ENCODE measurements around the gene ULBP3.
A peak's percentile ranks its signal among the peaks of the same experiment; 100 is the strongest.

The ULBP3 gene

DNA sequence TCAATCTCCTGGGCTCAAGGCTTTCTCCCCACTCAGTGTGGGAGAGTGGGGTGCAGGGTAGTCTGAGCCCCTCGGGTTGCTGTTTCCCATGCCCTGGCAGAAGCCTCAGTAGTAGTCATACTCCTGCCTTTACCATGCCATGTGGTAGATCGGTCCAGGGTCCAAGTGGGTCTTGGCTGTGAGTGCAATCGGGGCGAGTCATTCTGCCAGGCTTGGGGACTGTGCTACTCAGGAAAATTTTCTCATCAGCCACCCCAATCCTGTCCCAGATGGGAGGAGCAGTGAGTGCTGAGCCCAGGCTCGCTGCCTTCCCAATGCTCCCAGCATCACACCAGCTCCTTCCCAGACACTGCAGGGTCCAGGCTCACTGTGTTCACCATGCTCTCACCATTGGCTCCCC, 32.8 kb downstream of the ULBP3 start:
- Histone ChIP-seq H3K27me3 (ENCODE audit: insufficient read depth, low read length) (peaks cover 94% of the 10 kb centered on the region), H3K4me1 (ENCODE audit: insufficient read depth, low read length) (no peaks in the 10 kb centered on the region), H3K9me3 (ENCODE audit: insufficient read depth, low read depth, low read length) (no peaks in the 10 kb centered on the region), H3K4me3 (ENCODE audit: low read length) (no peak overlapping the region), H3K36me3 (ENCODE audit: insufficient read depth, low read depth, low read length) (no peaks in the 10 kb centered on the region), H3K27ac (ENCODE audit: low read length) (no peak overlapping the region), H3K9ac (ENCODE audit: low read depth, low read length) (no peak overlapping the region)

DNA sequence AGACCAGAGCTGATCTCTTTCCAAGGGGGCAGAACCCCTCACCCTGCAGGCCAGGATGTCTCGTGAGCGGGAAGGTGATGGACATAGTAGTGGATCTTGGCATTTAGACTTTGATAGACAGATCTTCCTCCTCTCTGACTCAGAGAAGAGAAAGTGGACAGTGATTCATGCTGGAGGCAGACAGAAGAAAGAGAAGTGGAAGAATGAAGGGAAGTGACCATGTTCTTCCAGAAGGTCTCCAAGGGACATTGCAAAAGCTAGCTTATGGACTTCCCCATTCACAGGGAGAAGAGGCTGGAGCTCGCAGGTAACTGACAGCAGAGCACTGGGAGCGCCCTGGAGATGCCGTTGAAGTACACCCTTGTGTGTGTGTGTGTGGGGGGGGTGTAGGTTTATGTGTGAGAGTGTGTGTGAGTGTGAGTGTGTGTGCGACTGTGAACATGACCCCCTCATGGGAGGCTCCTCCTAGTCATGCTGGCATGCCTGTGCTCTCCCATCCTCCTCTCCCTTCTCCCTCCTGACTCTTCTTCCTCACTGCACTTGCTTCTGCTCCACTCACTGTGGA, 35.6 kb downstream of the ULBP3 start:
- Histone ChIP-seq H3K4me1 (ENCODE audit: insufficient read depth, low read length) (no peaks in the 10 kb centered on the region), H3K9me3 (ENCODE audit: insufficient read depth, low read depth, low read length) (no peaks in the 10 kb centered on the region), H3K4me3 (ENCODE audit: low read length) (no peak overlapping the region), H3K27me3 (ENCODE audit: insufficient read depth, low read length) (peaks cover 80% of the 10 kb centered on the region), H3K36me3 (ENCODE audit: insufficient read depth, low read depth, low read length) (no peaks in the 10 kb centered on the region), H3K9ac (ENCODE audit: low read depth, low read length) (no peak overlapping the region), H3K27ac (ENCODE audit: low read length) (no peak overlapping the region)

DNA sequence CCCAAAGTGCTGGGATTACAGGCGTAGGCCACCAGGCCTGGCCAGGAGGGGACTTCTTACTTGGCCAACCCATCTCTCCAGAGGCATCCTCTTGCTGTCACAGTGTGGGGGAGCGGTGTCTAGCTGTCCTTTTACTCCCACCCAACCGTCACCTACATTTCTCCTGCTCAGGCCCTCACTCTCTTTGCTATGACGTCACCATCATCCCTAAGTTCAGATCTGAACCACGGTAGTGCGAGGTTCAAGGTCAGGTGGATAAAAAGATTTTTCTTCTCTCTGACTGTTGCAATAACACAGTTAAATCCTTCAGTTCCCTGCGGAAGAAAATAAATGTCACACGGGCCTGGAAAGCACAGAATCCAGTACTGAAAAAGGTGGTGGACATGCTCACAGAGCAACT, 36.3 kb downstream of the ULBP3 start:
- H3K36me3 ChIP-seq (ENCODE audit: insufficient read depth, low read depth, low read length) = no peaks in the 10 kb centered on the region
- no peak overlapping the region for H3K4me3 ChIP-seq (ENCODE audit: low read length)
- no peak overlapping the region for H3K27ac ChIP-seq (ENCODE audit: low read length)
- H3K9ac ChIP-seq (ENCODE audit: low read depth, low read length) = no peak overlapping the region
- H3K4me1 ChIP-seq (ENCODE audit: insufficient read depth, low read length) = no peaks in the 10 kb centered on the region
- peaks cover 79% of the 10 kb centered on the region for H3K27me3 ChIP-seq (ENCODE audit: insufficient read depth, low read length)
- no peaks in the 10 kb centered on the region for H3K9me3 ChIP-seq (ENCODE audit: insufficient read depth, low read depth, low read length)

DNA sequence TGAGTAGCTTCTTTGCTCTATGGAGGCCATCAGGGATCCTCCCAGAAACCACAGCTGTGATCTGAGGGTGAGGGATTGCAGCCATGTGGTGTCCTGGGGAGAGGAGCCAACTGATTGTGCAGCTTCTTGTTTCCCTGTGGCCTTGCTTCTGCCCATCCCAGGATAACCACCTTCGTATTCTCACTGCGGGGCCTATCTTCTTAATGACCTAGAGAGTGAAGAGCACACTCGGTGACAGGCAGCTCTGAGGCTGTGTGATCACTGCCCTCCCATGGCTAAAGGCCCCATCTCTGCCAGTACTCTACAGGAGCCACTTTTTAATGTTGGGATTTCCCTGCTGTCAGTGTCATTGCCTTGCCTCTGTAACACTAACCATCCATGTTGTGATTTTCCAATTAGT, 38.3 kb downstream of the ULBP3 start:
- Histone ChIP-seq H3K9ac (ENCODE audit: low read depth, low read length) (no peak overlapping the region), H3K9me3 (ENCODE audit: insufficient read depth, low read depth, low read length) (no peaks in the 10 kb centered on the region), H3K36me3 (ENCODE audit: insufficient read depth, low read depth, low read length) (no peaks in the 10 kb centered on the region), H3K27ac (ENCODE audit: low read length) (no peak overlapping the region), H3K4me3 (ENCODE audit: low read length) (no peak overlapping the region), H3K27me3 (ENCODE audit: insufficient read depth, low read length) (peaks cover 77% of the 10 kb centered on the region), H3K4me1 (ENCODE audit: insufficient read depth, low read length) (no peaks in the 10 kb centered on the region)

DNA sequence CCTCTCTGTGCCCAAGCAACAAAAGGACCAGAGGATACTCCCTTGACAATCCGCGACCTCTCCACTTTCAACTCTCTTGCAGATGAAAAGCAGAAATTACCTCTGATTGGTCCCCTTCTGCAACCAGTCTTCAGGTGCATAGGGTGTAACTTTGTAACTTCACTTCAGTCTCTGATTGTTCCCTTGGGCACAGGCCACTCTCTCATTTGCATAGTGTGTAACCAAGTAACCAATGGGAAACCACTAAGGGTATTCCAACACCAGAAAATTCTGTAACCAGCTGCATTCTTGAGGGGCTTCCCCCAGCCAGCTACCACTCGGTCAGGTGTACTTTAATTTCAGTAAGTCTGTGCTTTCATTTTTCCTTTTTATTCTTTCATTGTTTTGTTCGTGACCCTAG, 39.2 kb downstream of the ULBP3 start:
- Histone ChIP-seq H3K9ac (ENCODE audit: low read depth, low read length) (no peak overlapping the region), H3K36me3 (ENCODE audit: insufficient read depth, low read depth, low read length) (no peaks in the 10 kb centered on the region), H3K27ac (ENCODE audit: low read length) (no peak overlapping the region), H3K4me1 (ENCODE audit: insufficient read depth, low read length) (no peaks in the 10 kb centered on the region), H3K9me3 (ENCODE audit: insufficient read depth, low read depth, low read length) (no peaks in the 10 kb centered on the region), H3K4me3 (ENCODE audit: low read length) (no peak overlapping the region), H3K27me3 (ENCODE audit: insufficient read depth, low read length) (peaks cover 77% of the 10 kb centered on the region)

DNA sequence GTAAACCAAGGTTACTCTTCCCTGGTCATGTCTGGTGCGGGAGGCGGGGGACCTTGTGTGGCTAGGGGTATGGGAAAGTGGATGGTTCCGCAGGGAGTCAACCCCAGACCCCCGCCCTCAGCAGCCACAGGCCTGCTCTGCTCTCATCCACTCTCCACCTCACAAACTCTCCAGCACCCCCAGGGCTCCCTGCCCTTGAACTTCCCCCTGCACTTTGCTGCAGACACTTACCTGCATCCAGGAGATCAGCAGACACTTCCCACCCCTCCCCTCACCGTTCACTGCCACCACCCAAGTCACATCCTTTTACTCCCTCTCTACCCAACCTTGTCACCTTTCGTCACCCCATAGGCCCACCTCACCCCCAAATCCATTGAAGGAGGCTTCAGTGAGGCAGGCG, 39.6 kb downstream of the ULBP3 start:
- Histone ChIP-seq H3K36me3 (ENCODE audit: insufficient read depth, low read depth, low read length) (no peaks in the 10 kb centered on the region), H3K9ac (ENCODE audit: low read depth, low read length) (no peak overlapping the region), H3K4me3 (ENCODE audit: low read length) (no peak overlapping the region), H3K27ac (ENCODE audit: low read length) (no peak overlapping the region), H3K9me3 (ENCODE audit: insufficient read depth, low read depth, low read length) (no peaks in the 10 kb centered on the region), H3K27me3 (ENCODE audit: insufficient read depth, low read length) (peaks cover 75% of the 10 kb centered on the region), H3K4me1 (ENCODE audit: insufficient read depth, low read length) (no peaks in the 10 kb centered on the region)

DNA sequence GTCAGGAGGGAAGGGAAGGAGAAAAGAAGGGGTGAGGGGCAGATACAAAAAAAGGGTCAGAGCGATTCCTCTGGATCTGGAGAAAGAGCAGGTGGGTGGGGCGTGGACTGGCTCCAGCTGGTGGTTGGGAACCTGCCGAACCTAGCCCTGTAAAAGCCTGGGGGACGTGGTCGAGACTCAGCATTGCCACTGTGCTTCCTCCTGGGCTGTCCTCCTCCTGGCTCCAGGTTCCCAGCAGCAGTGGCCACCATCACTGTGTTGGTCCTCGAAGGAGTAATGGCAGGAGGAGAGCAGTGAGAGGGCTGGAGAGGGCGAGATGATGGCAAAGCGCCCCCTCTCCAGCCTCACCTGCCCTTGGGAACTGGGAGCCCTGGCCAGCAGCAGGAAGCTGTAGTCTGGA, 40.1 kb downstream of the ULBP3 start:
- Histone ChIP-seq H3K4me3 (ENCODE audit: low read length) (no peak overlapping the region), H3K27ac (ENCODE audit: low read length) (no peak overlapping the region), H3K36me3 (ENCODE audit: insufficient read depth, low read depth, low read length) (no peaks in the 10 kb centered on the region), H3K4me1 (ENCODE audit: insufficient read depth, low read length) (no peaks in the 10 kb centered on the region), H3K9me3 (ENCODE audit: insufficient read depth, low read depth, low read length) (no peaks in the 10 kb centered on the region), H3K9ac (ENCODE audit: low read depth, low read length) (no peak overlapping the region), H3K27me3 (ENCODE audit: insufficient read depth, low read length) (peaks cover 71% of the 10 kb centered on the region)

DNA sequence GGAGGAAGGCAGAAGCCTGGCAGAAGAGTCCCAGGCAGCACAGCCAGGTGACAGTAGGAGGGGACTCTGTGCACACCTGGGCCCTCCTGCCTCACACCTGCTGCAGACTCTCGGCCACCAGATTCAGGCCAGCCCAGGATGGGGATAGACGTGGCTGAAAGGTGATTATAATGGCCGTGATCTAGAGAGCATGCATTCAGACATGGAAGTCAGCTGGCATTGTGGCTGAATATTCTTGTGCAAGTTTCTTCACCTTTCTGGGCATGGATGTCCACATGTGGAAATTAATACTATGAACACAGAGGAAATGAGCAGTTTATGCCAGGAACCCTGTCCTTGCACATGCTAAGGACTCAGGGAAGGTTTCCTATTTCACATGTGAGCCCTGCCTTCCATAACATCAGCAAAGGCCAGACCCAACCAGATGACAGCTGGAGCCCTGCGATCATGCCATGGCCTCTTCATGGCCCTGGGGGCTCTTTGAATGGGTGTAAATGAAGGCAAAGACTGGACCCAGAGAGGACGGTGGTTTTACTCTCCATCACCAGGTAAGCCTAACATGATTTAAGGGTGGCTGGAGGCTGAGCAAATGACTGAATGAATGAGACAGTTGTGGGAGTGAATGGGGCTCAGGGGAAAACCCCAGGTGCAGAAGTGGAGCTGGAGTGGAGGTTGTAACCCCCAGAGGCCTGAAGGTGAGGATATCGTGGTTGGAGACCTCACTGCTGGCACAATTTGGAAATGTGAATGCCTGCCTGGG, 40.9 kb downstream of the ULBP3 start:
- Histone ChIP-seq H3K9ac (ENCODE audit: low read depth, low read length) (no peak overlapping the region), H3K36me3 (ENCODE audit: insufficient read depth, low read depth, low read length) (no peaks in the 10 kb centered on the region), H3K9me3 (ENCODE audit: insufficient read depth, low read depth, low read length) (no peaks in the 10 kb centered on the region), H3K4me3 (ENCODE audit: low read length) (no peak overlapping the region), H3K4me1 (ENCODE audit: insufficient read depth, low read length) (no peaks in the 10 kb centered on the region), H3K27ac (ENCODE audit: low read length) (no peak overlapping the region), H3K27me3 (ENCODE audit: insufficient read depth, low read length) (peaks cover 63% of the 10 kb centered on the region)

DNA sequence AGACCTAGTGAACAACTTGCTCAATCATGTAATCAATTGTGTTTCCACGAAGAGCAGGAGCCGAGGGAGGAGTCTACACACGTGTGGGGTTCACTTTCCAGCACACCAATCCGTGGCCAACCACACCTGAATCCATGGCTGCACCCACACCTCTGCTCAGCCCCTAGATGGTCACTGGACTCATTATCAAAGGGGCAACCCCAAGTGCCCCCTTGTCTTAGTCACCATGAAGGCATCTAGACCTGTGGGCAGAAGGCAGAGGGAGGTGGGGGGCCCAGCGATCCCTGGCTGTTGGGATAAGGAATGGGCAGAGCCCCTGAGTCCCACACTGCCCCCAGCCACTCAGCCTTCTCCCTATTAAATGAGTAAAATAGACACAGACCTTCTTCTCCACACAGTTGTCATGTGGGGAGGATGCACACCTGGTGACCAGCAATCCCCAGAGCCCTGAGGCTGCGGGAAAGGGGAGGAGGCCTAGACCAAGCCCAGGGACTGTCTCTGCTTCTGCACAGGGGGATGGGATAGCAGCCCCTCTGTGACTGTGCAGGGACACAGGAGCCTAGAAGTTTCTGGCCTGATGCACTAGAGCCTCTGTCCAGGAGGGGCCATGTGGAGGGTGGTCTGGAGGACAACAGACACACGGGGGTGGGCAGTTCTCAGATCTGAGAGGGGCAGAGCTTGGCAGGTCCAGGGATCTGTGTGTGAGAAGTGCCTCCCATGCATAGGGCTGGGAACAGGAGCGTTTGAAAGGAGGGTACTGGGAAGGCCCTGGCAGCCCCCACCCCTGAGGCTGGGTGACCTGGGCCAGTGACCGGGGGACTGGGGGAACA, 41.7 kb downstream of the ULBP3 start:
- Histone ChIP-seq H3K9me3 (ENCODE audit: insufficient read depth, low read depth, low read length) (no peaks in the 10 kb centered on the region), H3K4me1 (ENCODE audit: insufficient read depth, low read length) (no peaks in the 10 kb centered on the region), H3K27me3 (ENCODE audit: insufficient read depth, low read length) (peaks cover 57% of the 10 kb centered on the region), H3K4me3 (ENCODE audit: low read length) (no peak overlapping the region), H3K36me3 (ENCODE audit: insufficient read depth, low read depth, low read length) (no peaks in the 10 kb centered on the region), H3K9ac (ENCODE audit: low read depth, low read length) (no peak overlapping the region), H3K27ac (ENCODE audit: low read length) (no peak overlapping the region)

DNA sequence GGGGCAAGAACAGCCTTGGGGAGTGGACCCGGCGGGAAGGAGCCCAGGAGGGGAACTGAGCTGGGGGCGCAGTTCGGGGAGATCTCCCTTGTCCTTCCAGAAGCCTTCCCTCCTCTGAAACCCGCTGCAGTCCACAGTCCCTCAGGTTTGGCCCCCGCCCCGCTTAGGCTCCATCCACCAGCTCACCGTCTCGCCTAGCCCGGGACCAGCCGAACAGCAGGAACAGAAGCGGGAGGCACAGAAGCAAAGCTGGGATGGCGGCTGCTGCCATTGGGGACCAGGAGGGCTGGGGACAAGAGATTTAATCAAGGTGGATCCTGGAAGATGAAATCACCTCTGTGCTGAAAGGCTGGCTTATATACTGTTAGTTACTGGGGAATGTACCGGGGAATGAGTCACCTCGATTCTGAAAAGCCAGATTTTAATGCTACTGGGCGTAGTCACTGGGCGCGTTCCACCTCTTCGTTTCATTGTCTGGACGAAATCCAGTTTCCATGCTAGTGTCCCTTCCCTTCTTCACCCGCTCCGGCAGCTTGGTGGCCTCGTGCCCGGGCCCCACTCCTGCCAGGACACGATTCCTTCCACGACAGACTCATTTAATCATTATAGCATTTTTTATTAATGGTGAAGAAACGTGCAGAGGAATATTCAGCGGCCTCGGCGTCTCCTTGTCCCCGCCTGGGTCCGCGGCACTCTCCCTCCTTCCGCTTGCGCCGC, 43.6 kb downstream of the ULBP3 start, which contains the start of gene RAET1L:
Gene RAET1L (minus strand): TSS at position 332 of the 717 bp plus-strand sequence. CDS start 61 bp downstream, at position 271.
- H3K9me3 ChIP-seq (ENCODE audit: insufficient read depth, low read depth, low read length) = no peaks in the 10 kb centered on the region
- no peak within 1 kb of the TSS for H3K9ac ChIP-seq (ENCODE audit: low read depth, low read length)
- peaks cover 50% of the 10 kb centered on the region for H3K27me3 ChIP-seq (ENCODE audit: insufficient read depth, low read length)
- no peaks in the 10 kb centered on the region for H3K36me3 ChIP-seq (ENCODE audit: insufficient read depth, low read depth, low read length)
- peak within 1 kb of the TSS; percentile 35; the same call in 1 of the 2 replicates for H3K4me3 ChIP-seq (ENCODE audit: low read length)
- H3K4me1 ChIP-seq (ENCODE audit: insufficient read depth, low read length) = no peaks in the 10 kb centered on the region
- H3K27ac ChIP-seq (ENCODE audit: low read length) = no peak within 1 kb of the TSS

DNA sequence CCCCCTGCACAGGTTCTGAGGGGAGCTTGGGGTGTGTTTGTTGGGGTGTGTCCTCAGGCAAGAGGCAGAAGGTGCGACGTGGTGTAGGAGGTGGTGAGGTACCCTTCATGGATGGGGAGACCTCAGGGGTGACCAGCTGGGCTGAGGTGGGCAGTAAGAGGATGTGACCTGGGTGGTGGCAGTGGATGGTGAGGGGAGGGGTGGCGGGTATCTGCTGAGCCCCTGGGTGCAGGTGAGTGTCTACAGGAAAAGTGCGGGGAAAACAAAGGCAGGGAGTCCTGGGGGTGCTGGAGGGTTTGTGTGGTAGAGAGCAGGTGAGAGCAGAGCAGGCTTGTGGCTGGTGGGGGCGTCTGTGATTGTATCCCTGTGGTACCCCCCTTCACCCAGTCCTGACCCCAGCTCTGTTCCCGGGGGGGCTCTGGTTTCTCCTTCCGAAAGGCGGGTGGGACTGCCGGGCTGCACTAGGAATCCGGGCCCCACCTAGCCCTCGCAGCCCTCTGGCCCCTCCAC, 44.2 kb downstream of the ULBP3 start:
- Histone ChIP-seq H3K4me1 (ENCODE audit: insufficient read depth, low read length) (no peaks in the 10 kb centered on the region), H3K36me3 (ENCODE audit: insufficient read depth, low read depth, low read length) (no peaks in the 10 kb centered on the region), H3K9me3 (ENCODE audit: insufficient read depth, low read depth, low read length) (no peaks in the 10 kb centered on the region), H3K27me3 (ENCODE audit: insufficient read depth, low read length) (peaks cover 50% of the 10 kb centered on the region), H3K9ac (ENCODE audit: low read depth, low read length) (no peak overlapping the region), H3K4me3 (ENCODE audit: low read length) (no peak overlapping the region), H3K27ac (ENCODE audit: low read length) (no peak overlapping the region)

Measured in iPS-20b (cell line).